ENCODE measurements around the gene C11orf91. TPM values are rescaled to one million over a fixed set of nuclear protein-coding genes. Genes with fewer than 3 reads are reported as not detected.
A peak's percentile ranks its signal among the peaks of the same experiment; 100 is the strongest.
"Not testable (repeated sequence)": the region's sequence is repeated elsewhere in the genome, so short reads cannot be mapped to it uniquely, and the experiment has no call there.

Gene C11orf91
- total RNA-seq, 1 experiment from 2014 or later = not detected

- no peak for DNase-seq (ENCODE audit: low read depth)
Measured at GRCh38 chr11:33721984-33722383, 21.4 kb upstream of the C11orf91 start.

- DNase-seq (ENCODE audit: low read depth) = peak; percentile 85
Measured at GRCh38 chr11:33721426-33721825, 20.8 kb upstream of the C11orf91 start.

- no peak for DNase-seq (ENCODE audit: low read depth)
Measured at GRCh38 chr11:33719587-33719986, 19.0 kb upstream of the C11orf91 start.

- no peak for DNase-seq (ENCODE audit: low read depth)
Measured at GRCh38 chr11:33718440-33718839, 17.8 kb upstream of the C11orf91 start.

- peak; percentile 75 for DNase-seq (ENCODE audit: low read depth)
Measured at GRCh38 chr11:33716243-33716642, 15.6 kb upstream of the C11orf91 start.

- no peak for DNase-seq (ENCODE audit: low read depth)
Measured at GRCh38 chr11:33713856-33714398, 13.3 kb upstream of the C11orf91 start.

- DNase-seq (ENCODE audit: low read depth) = no peak
Measured at GRCh38 chr11:33713151-33713855, 12.7 kb upstream of the C11orf91 start.

- DNase-seq (ENCODE audit: low read depth) = no peak
Measured at GRCh38 chr11:33712436-33712835, 11.8 kb upstream of the C11orf91 start.

- DNase-seq (ENCODE audit: low read depth) = no peak
Measured at GRCh38 chr11:33709466-33709865, 8.8 kb upstream of the C11orf91 start.

- no peak for DNase-seq (ENCODE audit: low read depth)
Measured at GRCh38 chr11:33708985-33709384, 8.4 kb upstream of the C11orf91 start.

GRCh38 chr11:33707831-33708230 lies 7.2 kb upstream of the C11orf91 start:
- DNase-seq (ENCODE audit: low read depth) = not testable (repeated sequence)

- no peak for DNase-seq (ENCODE audit: low read depth)
Measured at GRCh38 chr11:33706966-33707365, 6.3 kb upstream of the C11orf91 start.

GRCh38 chr11:33706546-33706945 lies 5.9 kb upstream of the C11orf91 start:
- no peak for DNase-seq (ENCODE audit: low read depth)

- DNase-seq (ENCODE audit: low read depth) = no peak
Measured at GRCh38 chr11:33704240-33705002, 3.8 kb upstream of the C11orf91 start.

GRCh38 chr11:33703788-33704187 lies 3.2 kb upstream of the C11orf91 start:
- DNase-seq (ENCODE audit: low read depth) = peak; percentile 90

- peak; percentile 36 for DNase-seq (ENCODE audit: low read depth)
Measured at GRCh38 chr11:33703234-33703633, 2.6 kb upstream of the C11orf91 start.

GRCh38 chr11:33701302-33702230 lies 940 bp upstream of the C11orf91 start:
- peak; percentile 83 for DNase-seq (ENCODE audit: low read depth)

- DNase-seq (ENCODE audit: low read depth) = no peak
Measured at GRCh38 chr11:33700063-33700501, 544 bp downstream of the C11orf91 start.

GRCh38 chr11:33699515-33700062 lies 1.0 kb downstream of the C11orf91 start:
- no peak for DNase-seq (ENCODE audit: low read depth)

- no peak for DNase-seq (ENCODE audit: low read depth)
Measured at GRCh38 chr11:33698921-33699320, 1.7 kb downstream of the C11orf91 start.

- no peak for DNase-seq (ENCODE audit: low read depth)
Measured at GRCh38 chr11:33697997-33698396, 2.6 kb downstream of the C11orf91 start.
